HG03558 (cell line): ENCODE data around the gene UNC13A.
A peak's percentile ranks its signal among the peaks of the same experiment; 100 is the strongest.
"Not testable (repeated sequence)": the region's sequence is repeated elsewhere in the genome, so short reads cannot be mapped to it uniquely, and the experiment has no call there.

Experiments used
- ATAC-seq: cut with Tn5 transposase; IDR thresholded peaks from one replicate; pipeline ENCODE4 v1.9.1; 2021; ENCODE audit warnings: moderate number of reproducible peaks; ENCODE audit not compliant: unreplicated experiment; ENCODE audit errors: extremely low read depth

Gene UNC13A

DNA sequence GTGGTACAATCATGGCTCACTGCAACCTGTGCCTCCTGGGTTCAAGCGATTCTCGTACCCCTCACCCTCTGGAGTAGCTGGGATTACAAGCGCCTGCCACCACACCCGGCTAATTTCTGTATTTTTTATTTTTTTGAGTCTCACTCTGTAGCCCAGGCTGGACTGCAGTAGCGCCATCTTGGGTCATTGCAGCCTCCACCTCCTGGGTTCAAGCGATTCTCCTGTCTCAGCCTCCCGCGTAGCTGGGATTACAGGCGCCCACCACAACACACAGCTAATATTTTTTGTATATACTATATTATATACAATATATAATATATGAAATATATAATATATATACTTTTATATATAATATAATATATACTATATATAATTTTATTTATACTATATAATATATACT lies 80.2 kb downstream of the UNC13A start:
- no peak for ATAC-seq

DNA sequence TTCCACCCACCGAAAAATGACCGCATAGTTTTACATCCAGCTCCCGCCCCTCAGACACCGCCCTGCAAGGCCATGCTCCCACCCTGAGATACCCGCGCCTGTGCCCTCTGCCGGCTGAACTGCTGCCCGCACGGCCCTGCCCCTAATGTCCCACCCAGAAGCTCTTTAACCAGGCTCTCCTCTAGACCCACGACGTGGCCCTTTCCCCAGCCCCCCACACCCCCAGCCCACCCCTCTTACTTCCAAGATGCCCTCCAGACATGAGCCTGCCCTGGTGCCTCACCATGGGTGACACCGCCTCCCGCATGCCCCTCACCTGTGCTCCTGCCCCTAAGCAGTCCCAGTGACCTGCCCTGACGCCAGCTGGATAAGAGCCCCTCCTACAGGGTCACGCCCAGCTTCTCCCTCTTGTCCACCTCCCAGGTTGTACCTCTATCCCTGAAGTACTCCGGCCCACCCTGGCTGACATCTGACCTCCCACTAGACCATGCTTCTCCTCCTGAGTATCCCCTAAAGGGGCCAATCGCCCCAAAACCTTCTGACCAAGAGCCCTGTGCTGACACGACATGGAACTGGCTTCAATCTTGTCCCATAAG lies 81.5 kb downstream of the UNC13A start:
- no peak for ATAC-seq

DNA sequence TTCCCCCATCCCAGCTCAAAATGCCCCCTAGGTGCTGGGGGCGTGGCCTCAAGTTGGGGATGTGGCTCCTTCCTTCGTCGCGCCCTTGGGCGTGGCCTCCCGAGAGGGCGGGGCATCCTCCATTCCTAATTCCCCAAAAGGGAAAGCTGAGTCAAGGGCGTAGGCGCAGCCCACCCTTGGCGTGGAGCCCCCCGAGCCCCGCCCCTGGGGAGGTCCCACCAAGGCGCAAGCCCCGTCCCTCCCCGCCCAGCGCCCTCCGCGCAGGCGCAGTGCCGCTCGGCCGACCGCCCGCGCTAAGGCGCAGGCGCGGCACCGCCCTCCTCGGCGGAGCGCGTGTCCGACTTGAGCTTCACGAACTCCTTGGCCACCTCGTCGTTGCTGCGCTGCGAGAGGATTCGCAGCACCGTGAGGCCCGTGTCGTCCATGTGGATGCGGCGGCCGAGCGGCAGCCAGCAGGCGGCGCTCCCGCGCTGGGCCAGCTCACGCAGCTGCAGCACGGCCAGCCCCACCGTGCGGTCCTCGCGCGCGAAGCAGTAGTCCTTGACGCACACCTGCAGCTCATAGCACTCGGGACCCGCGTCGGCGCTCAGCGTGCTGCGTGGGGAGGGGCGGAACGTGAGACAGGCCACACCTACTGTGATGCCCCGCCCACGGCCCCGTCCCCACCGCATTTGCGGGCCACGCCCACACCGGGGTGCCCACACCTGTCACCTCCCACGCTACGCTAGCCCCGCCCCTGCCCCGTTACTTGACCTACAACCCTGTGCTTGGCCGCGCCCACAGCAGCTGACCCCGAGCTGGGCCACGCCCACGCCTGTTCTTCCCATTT lies 82.2 kb downstream of the UNC13A start:
- ATAC-seq = peak; percentile 45

DNA sequence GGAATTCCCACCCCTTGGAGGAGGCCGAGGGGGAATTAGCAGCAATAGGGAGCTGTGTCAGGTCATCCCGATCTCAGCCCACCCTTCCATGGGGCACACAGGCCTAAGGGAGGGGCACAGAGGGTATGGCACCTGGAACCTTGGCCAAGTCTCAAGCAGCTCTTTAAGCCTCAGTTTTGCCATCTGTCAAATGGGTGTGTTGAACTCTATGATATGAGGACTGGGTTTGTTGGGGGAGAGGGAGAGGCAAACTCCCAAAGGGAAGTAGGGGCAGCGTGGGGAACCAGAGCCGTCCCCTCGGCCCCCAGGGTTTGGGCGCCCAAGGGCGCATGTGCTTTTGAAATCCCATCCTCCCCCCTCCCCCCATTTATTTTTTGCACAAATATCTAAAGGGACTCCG lies 83.0 kb downstream of the UNC13A start:
- no peak for ATAC-seq

DNA sequence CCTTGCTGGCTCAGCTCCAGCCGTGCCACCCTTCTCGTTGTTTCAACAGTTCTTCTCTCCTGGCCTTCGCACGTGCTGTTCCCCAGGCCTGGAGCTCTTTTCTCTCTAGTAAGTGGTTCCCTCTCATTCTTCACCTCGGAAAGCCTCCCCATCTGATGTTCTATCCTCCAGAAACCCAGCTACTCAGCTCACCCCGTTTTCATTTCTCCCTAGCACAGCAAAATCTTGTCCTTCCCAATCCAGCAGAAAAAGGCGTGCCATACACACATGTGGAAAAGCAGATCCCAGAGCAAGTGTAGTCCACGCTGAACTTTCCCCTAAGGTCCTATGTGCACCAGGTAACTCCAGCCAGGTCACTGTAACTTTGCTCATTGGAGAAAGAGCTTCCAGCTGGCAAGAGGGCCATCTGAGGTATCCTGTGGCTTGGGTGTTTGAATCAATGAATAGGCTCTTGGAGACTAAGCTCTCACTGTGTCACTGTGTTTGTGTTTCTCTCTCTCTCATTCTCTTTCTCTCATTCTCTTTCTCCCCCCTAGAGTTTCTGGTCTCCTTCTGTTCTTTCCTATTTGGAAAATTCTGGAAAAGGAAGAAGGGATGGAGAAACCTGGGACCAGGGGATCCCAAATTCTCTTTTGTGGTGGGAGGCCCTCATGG lies 83.7 kb downstream of the UNC13A start:
- ATAC-seq = no peak

DNA sequence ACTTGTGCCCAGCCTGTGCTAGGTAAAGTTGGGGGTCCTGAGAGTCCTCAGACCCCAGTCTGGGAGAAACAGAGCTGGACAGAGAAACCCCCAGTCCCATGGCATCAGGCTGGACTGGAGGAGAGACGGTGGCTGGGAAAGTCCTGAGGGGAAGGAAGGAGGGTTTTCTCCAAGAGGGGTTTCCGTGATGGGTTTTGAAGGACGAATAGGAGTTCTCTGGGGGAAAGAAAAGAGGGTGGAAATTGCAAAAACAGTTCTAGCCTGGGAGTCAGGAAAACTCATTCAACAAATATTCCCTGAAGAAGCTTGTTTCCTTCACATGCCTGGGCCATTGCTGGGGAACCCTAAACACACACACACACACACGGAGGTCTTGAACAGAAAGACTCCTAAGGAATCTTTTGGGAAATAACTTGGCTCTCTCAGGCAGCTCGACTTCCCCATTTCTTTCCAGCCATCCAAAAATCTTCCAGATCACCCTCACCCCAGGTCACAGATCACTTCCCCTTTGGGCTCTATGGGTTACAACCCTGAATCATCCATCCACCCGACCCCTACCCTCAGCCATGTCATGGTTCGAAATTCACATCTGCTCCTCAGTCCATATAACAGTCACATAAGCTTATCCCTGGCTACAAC lies 85.2 kb downstream of the UNC13A start:
- no peak for ATAC-seq

DNA sequence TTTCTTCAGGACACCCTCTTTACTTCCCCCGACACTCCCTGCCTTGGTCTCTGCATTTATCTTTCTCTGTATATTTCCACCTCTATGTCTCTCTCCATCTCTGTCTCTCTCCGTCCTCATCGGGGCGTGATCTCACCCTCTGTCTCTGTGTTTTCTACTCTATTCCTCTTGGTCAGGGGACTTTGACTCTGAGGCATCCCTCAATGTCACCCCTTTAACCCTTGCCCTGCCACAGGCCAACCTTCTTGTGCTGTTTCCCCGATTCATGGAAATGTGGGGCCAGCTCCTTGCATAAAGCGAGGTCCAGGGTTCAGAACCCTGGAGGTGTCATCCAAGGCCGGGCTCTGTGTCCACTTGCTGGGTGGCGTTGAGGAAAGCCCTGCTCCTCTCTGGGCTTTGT lies 85.9 kb downstream of the UNC13A start:
- no peak for ATAC-seq

DNA sequence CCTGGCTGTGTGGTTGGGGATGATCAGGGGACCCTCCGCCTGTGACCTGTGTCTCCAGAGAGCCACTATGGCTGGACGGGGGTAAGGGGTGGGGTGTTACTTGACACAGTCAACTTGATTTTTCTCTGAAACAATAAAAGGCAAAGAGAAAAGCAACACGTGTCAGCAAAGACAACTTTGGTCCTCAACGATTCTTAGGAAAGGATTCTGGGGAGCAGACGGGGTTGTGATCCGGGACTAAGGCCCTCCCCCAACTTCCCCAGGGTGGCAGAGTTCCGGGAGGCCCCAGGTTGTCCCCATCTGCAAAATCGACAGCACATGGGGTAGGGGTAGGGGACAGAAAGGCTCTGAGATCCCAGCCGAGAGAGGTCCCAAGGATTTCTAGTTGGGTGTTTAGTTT lies 86.5 kb downstream of the UNC13A start:
- no peak for ATAC-seq

DNA sequence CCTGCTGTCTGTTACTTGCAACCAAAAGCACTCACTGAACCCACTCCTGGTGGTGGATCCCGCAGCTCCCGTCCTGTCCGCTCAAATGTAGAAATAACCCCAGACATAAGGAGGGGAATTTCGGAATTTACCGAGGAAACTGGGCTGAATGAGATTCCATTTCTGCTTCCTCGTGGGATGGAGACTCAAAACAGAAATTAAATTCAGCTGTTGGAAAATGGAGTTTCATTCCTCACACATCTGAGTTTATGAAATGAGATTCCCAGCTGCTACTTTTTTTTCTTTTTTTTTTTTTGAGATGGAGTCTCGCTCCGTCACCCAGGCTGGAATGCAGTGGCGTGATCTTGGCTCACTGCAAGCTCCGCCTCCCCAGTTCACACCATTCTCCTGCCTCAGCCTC lies 88.4 kb downstream of the UNC13A start:
- ATAC-seq = no peak

DNA sequence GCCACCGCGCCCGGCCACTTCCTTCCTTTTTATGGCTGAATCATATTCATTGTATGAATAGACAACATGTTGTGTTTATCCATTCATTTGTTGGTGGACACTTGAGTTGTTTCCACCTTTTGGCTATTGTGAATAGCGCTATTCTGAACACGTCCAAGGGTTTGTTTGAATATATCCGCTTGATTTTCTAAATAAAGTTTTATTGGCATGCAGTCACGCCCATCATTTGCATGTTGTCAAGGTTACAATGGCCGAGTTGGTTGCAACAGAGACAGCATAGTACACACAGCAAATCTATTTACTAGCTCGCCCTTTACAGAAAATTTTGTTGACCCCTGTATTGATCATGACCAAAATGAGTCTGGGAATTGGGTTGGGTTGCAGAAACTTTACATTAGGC lies 89.2 kb downstream of the UNC13A start:
- no peak for ATAC-seq

DNA sequence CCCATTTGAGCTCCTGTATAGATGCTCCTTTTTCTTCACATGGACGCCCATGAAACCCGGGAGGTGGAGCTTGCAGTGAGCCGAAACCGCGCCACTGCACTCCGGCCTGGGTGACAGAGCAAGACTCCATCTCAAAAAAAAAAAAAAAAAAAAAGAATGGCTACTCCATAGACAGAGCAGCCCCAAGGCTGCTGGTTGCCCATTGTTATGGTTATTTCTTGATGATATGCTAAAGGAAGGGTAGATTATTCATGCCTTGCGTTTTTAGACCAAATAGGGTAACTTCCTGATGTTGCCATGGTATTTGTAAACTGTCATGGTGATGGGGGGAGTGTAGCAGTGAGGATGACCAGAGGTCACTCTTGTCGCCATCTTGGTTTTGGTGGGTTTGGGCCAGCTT lies 90.1 kb downstream of the UNC13A start:
- ATAC-seq = not testable (repeated sequence)

DNA sequence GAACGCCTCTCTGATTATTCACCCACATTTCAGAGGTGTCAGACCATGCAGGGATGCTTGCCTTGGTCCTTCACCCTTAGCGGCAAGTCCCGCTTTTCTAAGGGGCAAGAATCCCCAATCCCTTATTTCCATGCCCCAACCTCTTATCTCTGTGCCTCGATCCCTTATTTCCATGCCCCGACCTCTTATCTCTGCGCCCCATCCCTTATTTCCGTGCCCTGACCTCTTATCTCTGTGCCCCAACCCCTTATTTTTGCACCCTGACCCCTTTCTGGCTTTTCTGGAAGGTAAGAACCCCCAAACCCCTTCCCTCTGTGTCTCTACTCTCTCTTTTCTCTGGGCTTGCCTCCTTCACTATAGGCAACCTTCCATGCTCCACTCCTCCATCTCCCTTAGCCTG lies 93.9 kb downstream of the UNC13A start:
- not testable (repeated sequence) for ATAC-seq

DNA sequence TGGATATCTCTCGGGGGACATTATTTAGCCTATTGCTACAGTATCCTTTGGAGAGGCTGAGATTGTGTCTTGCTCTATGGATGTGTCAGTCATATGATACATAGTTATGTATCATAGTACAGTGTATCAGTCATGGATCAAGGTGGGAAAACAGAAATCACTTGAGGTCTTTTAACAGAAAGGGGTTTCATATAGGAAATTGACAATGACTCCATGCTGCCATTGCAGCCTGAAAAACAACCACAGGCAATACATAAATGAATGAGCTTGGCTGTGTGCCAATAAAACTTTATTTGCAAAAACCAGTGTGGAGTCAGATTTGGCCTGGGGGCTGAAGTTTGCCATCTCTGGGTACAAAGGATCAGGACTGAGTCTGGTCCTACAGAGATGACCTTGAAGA lies 97.3 kb downstream of the UNC13A start:
- no peak for ATAC-seq

DNA sequence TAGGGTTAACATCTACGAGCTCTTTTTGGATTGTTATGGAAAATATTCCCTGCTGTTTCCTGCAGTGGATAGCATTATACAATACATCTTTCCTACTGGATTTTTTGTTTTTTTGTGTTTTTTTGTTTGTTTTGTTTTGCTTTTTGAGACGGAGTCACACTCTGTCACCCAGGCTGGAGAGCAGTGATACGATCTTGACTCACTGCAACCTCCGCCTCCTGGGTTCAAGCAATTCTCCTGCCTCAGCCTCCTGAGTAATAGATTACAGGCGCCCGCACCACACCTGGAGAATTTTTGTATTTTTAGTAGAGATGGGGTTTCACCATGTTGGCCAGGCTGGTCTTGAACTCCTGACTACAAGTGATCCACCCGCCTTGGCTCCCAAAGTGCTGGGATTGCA lies 102.8 kb downstream of the UNC13A start:
- ATAC-seq = not testable (repeated sequence)

DNA sequence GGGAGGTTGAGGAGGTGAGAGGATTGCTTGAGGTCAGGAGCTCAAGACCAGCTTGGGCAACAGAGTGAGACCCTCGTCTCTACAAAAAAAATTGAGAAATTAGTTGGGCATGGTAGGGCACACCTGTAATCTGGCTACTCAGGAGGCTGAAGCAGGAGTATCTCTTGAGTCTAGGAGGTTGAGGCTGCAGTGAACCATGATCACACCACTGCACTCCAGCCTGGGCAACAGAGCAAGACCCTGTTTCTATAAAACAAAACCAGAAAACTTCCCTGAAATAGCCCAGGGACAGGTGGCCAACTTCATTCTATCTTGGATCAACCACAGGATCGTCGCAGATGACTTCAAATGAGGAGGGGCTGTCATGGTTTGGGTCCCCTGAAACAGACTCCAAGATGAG lies 104.0 kb downstream of the UNC13A start:
- no peak for ATAC-seq

DNA sequence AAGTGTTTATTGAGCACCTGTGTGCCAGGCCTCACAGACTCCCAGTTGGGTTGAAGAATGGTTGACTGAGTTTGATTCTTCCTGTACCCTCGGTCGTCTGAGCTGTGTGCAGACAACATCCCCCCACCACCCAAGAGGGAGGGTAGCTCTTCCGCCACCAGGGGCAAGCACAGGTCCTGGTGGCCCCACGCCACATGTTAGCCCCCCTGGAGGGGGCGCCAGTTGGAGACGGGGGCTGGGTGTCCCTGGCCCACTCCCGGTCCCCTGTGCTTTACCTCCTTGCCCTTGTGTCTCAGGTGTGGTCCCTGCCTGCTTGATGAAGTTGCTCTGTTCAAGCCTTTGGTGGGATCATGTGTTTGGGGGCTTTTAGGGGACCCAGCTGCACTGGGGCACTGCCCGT lies 105.5 kb downstream of the UNC13A start:
- ATAC-seq = no peak

DNA sequence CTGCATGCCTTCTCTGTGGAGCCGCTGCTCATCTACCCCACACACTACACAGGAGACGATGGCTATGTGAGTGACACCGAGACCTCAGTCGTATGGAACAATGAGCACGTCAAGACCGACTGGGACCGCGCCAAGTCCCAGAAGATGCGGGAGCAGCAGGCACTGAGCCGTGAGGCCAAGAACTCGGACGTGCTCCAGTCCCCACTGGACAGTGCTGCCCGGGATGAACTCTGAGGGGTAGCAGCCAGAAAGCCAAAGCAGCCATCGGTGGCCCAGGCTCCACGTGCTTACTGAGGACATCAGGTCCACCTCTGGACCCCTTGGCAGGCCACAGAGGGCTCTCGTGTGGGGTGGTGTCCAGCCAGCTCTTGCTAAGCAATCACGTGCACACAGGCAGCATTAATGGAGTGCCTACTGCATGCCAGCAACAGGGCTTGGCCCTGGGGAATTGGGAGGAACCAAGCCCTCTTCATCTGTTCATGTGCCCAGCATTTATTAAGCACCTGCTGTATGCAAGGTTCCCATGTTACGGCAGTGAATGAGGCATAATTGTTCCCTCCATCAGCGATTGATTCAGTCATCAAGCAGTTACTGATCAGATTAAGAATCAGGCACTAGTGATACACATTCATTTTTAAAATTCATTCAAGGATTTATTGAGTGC lies 106.8 kb downstream of the UNC13A start:
- ATAC-seq = no peak

DNA sequence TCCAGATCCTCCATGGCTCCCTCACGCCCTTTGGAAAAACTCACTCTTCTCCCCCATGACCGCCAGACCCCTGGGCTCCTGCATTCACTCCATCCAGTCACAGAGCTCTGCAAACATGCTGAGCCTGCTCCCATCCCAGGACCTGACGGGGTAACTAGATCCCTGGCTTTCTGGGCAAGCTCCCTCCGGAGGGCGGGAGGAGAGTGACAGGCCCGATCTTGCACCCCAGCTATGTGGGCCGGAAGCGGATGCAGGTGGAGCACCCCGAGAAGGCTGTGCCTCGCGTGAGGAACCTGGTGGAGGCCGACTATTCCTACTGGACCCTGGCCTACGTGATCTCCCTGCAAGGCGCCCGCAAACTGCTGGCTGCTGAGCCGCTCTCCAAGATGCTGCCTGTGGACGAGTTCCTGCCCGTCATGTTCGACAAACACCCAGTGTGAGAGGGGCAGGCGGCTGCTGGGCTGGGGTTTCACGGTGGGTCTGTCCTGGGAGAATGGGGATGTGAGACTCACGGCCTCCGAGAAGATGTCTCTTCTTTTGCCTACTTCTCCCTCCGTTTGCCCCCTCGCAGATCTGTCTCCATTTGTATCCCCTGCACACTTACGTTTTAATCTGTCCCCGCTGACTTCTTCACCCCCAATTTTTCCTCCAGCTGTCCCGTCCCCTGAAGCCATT lies 107.5 kb downstream of the UNC13A start:
- ATAC-seq = no peak

DNA sequence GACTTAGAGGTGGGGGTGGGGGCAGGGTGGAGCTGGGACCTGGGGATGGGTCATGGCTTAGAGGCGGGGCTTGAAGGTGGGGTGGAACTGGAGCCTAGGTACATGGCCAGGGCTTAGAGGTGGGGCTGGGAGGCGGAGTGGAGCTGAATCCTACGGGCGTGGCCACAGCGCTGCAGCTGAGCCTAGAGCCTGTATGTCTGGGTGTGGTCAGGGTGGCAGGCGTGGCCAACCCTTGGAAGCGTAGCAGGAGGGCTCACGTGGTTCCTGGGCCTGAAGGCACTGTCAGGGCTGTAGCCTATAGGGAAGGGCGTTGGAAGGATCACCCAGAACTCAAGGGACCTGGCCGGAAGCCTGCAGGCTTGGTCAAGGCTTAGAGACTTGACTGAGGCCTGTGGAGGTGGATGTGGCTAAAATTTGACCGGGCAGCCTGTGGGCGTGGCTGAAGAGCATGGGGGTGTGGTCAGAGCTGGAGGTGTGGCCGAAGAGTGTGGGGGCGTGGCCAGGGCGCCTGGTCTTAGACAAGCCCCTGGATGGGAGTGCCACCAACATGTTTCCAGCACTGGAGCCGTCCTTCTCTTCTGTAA lies 108.4 kb downstream of the UNC13A start:
- ATAC-seq = no peak
